Fibroblast of peridontal ligament (primary cell): ENCODE measurements around the gene PCDH10.
A peak's percentile ranks its signal among the peaks of the same experiment; 100 is the strongest.

Source experiments
- DNase-seq: peaks from one replicate; pipeline ENCODE4 v3.0.0-alpha.2; 2010; ENCODE audit errors: extremely low read depth

Gene PCDH10

GRCh38 chr4:133148690-133149363, at the start of gene PCDH10:
TSS of gene PCDH10 (plus strand) at chr4:133149294. CDS start at chr4:133150141, 847 bp downstream.
- DNase-seq: peak; percentile 94

GRCh38 chr4:133102043-133102442, 47.1 kb upstream of the PCDH10 start:
- no peak for DNase-seq

- DNase-seq: no peak
Measured at GRCh38 chr4:133102612-133103409, 46.3 kb upstream of the PCDH10 start.

- DNase-seq: no peak
Measured at GRCh38 chr4:133112641-133113040, 36.5 kb upstream of the PCDH10 start.

- DNase-seq: no peak
Measured at GRCh38 chr4:133124746-133125145, 24.3 kb upstream of the PCDH10 start.

GRCh38 chr4:133127500-133127899, 21.6 kb upstream of the PCDH10 start:
- no peak for DNase-seq

- DNase-seq: no peak
Measured at GRCh38 chr4:133129237-133129636, 19.9 kb upstream of the PCDH10 start.

GRCh38 chr4:133130171-133130570, 18.9 kb upstream of the PCDH10 start:
- DNase-seq: no peak

GRCh38 chr4:133131829-133132460, 17.1 kb upstream of the PCDH10 start:
- DNase-seq: no peak

GRCh38 chr4:133136833-133137232, 12.3 kb upstream of the PCDH10 start:
- no peak for DNase-seq

- DNase-seq: no peak
Measured at GRCh38 chr4:133137571-133137970, 11.5 kb upstream of the PCDH10 start.

GRCh38 chr4:133143775-133144430, 5.2 kb upstream of the PCDH10 start:
- DNase-seq: no peak

- DNase-seq: no peak
Measured at GRCh38 chr4:133145241-133145640, 3.9 kb upstream of the PCDH10 start.

GRCh38 chr4:133145758-133146573, 3.1 kb upstream of the PCDH10 start:
- no peak for DNase-seq

- peak; percentile 71 for DNase-seq
Measured at GRCh38 chr4:133146574-133147241, 2.4 kb upstream of the PCDH10 start.

GRCh38 chr4:133147286-133147821, 1.7 kb upstream of the PCDH10 start:
- peak; percentile 18 for DNase-seq

- peak; percentile 54 for DNase-seq
Measured at GRCh38 chr4:133147921-133148689, 989 bp upstream of the PCDH10 start.

- DNase-seq: no peak
Measured at GRCh38 chr4:133149364-133149695, 236 bp downstream of the PCDH10 start.

GRCh38 chr4:133149932-133150471, 908 bp downstream of the PCDH10 start:
- DNase-seq: peak; percentile 15
